HepG2 (cell line): ENCODE measurements around the gene P3H4. TPM values are rescaled to one million over a fixed set of nuclear protein-coding genes. Genes with fewer than 3 reads are reported as not detected.

Source experiments
- ATM ChIP-seq: fragments of 450-650 bp; IDR thresholded peaks from 2 replicates; pipeline ENCODE4 v1.7.1; 2017; ENCODE audit warnings: mild to moderate bottlenecking, borderline replicate concordance
- GABPA ChIP-seq, 2 experiments: IDR thresholded peaks; 2 replicates each; pipeline ENCODE4 v1.6.1; 2011 to 2016; ENCODE audit warnings: low read depth in 2 of 2, low read length in 1 of 2, missing biosample characterization in 1 of 2, missing genetic modification characterization in 1 of 2
- JUNB ChIP-seq: sonication (generic); formaldehyde crosslinking; IDR thresholded peaks from 2 replicates; pipeline ENCODE4 v1.8.0; 2022; ENCODE audit warnings: missing genetic modification reagents, mild to moderate bottlenecking, borderline replicate concordance
- MED8 ChIP-seq: sonication (generic); formaldehyde crosslinking; IDR thresholded peaks from 2 replicates; pipeline ENCODE4 v1.8.1; 2023; ENCODE audit warnings: mild to moderate bottlenecking, missing genetic modification reagents; ENCODE audit not compliant: insufficient replicate concordance
- PCBP1 ChIP-seq: fragments of 200-400 bp; formaldehyde crosslinking; IDR thresholded peaks from 2 replicates; pipeline ENCODE4 v1.6.1; 2017; ENCODE audit warnings: mild to moderate bottlenecking, low read depth, low read length, borderline replicate concordance
- PHF8 ChIP-seq: sonication (generic); formaldehyde crosslinking; IDR thresholded peaks from 2 replicates; pipeline ENCODE4 v1.5.0; 2020; ENCODE audit warnings: missing genetic modification reagents
- RFXANK ChIP-seq: IDR thresholded peaks from 2 replicates; pipeline ENCODE4 v1.6.1; 2016
- SETDB1 ChIP-seq: sonication (generic); formaldehyde crosslinking; IDR thresholded peaks from 2 replicates; pipeline ENCODE4 v1.5.1; 2020; ENCODE audit warnings: missing genetic modification reagents, mild to moderate bottlenecking, borderline replicate concordance
- U2AF2 ChIP-seq: fragments of 200-400 bp; formaldehyde crosslinking; IDR thresholded peaks from 2 replicates; pipeline ENCODE4 v1.6.1; 2017; ENCODE audit warnings: low read depth, mild to moderate bottlenecking, low read length
- ZNF383 ChIP-seq: sonication (generic); formaldehyde crosslinking; IDR thresholded peaks from 2 replicates; pipeline ENCODE4 v1.4.0; 2020; ENCODE audit warnings: missing genetic modification reagents, mild to moderate bottlenecking, borderline replicate concordance
- ZNF614 ChIP-seq: IDR thresholded peaks from 2 replicates; pipeline ENCODE4 v1.6.1; 2018; ENCODE audit warnings: missing biosample characterization, missing genetic modification reagents, inconsistent platforms, borderline replicate concordance
- ZNF660 ChIP-seq: sonication (generic); formaldehyde crosslinking; IDR thresholded peaks from 2 replicates; pipeline ENCODE4 v1.5.1; 2020; ENCODE audit warnings: mild to moderate bottlenecking, low read depth, missing genetic modification reagents, borderline replicate concordance
- polyA plus RNA-seq, 8 experiments: library from polyadenylated mRNA; depleted of rRNA in 3 of 8; stranded (reverse) in 7 of 8; unstranded in 1 of 8; fragments of >200 nt; fragmentation: Illumina TruSeq in 4 of 8; extraction: Trizol in 4 of 8; gene quantifications; 2 replicates each; pipeline versions ENCODE4 v1.2.1 to v1.2.3, GENCODE V29; 2011 to 2016; ENCODE audit warnings: low read depth in 4 of 8, missing spikeins in 1 of 8, mixed read lengths in 1 of 8; ENCODE audit not compliant: insufficient read depth in 1 of 8
- total RNA-seq, 5 experiments: library from RNA; depleted of rRNA; stranded (reverse); fragments of >200 nt; fragmentation: Illumina TruSeq; extraction: Trizol; gene quantifications; 2 replicates each; pipeline ENCODE4 v1.2.3, GENCODE V29; 2016; ENCODE audit warnings: low read depth in 1 of 5
- TF ChIP-seq, protein P1 (sequence below): sonication (generic); formaldehyde crosslinking; IDR thresholded peaks from 2 replicates; pipeline ENCODE4 v1.5.0; 2020; ENCODE audit warnings: mild to moderate bottlenecking, missing genetic modification reagents
- TF ChIP-seq, protein P2 (sequence below): sonication (generic); formaldehyde crosslinking; IDR thresholded peaks from 2 replicates; pipeline ENCODE4 v1.4.0; 2020; ENCODE audit warnings: missing genetic modification reagents
- TF ChIP-seq, protein P3 (sequence below): sonication (generic); formaldehyde crosslinking; conservative IDR thresholded peaks from 2 replicates; pipeline ENCODE4 v1.5.0; 2020; ENCODE audit warnings: missing genetic modification reagents
- TF ChIP-seq, protein P4 (sequence below): sonication (generic); formaldehyde crosslinking; IDR thresholded peaks from 2 replicates; pipeline ENCODE4 v1.5.0; 2020; ENCODE audit warnings: mild to moderate bottlenecking, missing genetic modification reagents
- TF ChIP-seq, protein P5 (sequence below): sonication (generic); formaldehyde crosslinking; conservative IDR thresholded peaks from 2 replicates; pipeline ENCODE4 v1.8.1; 2023; ENCODE audit warnings: missing genetic modification reagents

The P3H4 gene
- total and polyA plus RNA-seq, 2 of the 13 experiments (the other 11 are each of a cell fraction or from before 2014, with no cell fraction given), result 37.1 to 50.6 TPM

DNA sequence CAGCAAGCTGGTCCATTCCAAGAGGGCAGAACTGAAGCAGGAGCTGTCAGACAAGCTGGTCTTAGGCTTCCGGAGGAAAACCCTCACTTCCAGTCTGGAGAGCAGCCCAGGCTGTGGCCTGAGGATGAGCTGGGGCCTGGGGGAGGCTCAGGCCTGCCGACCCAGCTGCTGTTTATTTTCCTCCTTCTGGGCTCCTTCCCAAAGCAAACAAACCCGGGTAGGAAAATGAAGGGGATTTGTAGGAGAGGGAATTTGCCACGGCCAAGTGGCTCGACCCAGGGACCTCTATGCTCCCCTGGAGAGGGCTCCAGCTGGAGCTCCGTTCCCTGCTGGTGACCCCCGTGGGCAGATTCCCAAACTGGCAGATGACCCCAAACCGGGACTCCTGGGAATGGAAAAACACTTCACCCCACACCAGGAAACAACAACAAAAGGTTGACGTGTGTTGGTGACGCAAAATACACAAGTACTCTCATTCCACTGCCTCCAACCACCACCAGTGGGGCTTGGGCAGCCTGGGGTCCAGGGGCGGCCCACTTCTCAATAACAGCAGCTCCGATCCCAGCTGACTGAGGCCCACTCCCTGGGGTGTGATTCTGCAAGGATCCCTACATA, 34.1 kb downstream of the P3H4 start (continued):
- TF ChIP-seq, protein P1, sequence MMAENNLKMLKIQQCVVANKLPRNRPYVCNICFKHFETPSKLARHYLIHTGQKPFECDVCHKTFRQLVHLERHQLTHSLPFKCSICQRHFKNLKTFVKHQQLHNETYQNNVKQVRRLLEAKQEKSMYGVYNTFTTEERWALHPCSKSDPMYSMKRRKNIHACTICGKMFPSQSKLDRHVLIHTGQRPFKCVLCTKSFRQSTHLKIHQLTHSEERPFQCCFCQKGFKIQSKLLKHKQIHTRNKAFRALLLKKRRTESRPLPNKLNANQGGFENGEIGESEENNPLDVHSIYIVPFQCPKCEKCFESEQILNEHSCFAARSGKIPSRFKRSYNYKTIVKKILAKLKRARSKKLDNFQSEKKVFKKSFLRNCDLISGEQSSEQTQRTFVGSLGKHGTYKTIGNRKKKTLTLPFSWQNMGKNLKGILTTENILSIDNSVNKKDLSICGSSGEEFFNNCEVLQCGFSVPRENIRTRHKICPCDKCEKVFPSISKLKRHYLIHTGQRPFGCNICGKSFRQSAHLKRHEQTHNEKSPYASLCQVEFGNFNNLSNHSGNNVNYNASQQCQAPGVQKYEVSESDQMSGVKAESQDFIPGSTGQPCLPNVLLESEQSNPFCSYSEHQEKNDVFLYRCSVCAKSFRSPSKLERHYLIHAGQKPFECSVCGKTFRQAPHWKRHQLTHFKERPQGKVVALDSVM (CRISPR knock-in tag), result no peak
- TF ChIP-seq PHF8 (CRISPR knock-in tag), result peak; percentile 60; the same call in 1 of the 2 replicates
- no peak for TF ChIP-seq PCBP1
- no peak for TF ChIP-seq GABPA (IDR thresholded peaks at IDR 0.05; ENCODE audit: low read depth, low read length)
- 0 out of 2 replicates have a peak, but pooled peaks have one; percentile 42 for TF ChIP-seq GABPA (CRISPR knock-in tag; IDR thresholded peaks at IDR 0.05; ENCODE audit: low read depth)
- no peak for TF ChIP-seq RFXANK (CRISPR knock-in tag)
- no peak for TF ChIP-seq ATM
- TF ChIP-seq MED8 (CRISPR knock-in tag), result peak; percentile 63
- TF ChIP-seq ZNF660 (CRISPR knock-in tag), result no peak
- TF ChIP-seq, protein P2, sequence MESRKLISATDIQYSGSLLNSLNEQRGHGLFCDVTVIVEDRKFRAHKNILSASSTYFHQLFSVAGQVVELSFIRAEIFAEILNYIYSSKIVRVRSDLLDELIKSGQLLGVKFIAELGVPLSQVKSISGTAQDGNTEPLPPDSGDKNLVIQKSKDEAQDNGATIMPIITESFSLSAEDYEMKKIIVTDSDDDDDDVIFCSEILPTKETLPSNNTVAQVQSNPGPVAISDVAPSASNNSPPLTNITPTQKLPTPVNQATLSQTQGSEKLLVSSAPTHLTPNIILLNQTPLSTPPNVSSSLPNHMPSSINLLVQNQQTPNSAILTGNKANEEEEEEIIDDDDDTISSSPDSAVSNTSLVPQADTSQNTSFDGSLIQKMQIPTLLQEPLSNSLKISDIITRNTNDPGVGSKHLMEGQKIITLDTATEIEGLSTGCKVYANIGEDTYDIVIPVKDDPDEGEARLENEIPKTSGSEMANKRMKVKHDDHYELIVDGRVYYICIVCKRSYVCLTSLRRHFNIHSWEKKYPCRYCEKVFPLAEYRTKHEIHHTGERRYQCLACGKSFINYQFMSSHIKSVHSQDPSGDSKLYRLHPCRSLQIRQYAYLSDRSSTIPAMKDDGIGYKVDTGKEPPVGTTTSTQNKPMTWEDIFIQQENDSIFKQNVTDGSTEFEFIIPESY, result no peak
- TF ChIP-seq, protein P3, sequence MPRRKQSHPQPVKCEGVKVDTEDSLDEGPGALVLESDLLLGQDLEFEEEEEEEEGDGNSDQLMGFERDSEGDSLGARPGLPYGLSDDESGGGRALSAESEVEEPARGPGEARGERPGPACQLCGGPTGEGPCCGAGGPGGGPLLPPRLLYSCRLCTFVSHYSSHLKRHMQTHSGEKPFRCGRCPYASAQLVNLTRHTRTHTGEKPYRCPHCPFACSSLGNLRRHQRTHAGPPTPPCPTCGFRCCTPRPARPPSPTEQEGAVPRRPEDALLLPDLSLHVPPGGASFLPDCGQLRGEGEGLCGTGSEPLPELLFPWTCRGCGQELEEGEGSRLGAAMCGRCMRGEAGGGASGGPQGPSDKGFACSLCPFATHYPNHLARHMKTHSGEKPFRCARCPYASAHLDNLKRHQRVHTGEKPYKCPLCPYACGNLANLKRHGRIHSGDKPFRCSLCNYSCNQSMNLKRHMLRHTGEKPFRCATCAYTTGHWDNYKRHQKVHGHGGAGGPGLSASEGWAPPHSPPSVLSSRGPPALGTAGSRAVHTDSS, result no peak
- TF ChIP-seq, protein P4, sequence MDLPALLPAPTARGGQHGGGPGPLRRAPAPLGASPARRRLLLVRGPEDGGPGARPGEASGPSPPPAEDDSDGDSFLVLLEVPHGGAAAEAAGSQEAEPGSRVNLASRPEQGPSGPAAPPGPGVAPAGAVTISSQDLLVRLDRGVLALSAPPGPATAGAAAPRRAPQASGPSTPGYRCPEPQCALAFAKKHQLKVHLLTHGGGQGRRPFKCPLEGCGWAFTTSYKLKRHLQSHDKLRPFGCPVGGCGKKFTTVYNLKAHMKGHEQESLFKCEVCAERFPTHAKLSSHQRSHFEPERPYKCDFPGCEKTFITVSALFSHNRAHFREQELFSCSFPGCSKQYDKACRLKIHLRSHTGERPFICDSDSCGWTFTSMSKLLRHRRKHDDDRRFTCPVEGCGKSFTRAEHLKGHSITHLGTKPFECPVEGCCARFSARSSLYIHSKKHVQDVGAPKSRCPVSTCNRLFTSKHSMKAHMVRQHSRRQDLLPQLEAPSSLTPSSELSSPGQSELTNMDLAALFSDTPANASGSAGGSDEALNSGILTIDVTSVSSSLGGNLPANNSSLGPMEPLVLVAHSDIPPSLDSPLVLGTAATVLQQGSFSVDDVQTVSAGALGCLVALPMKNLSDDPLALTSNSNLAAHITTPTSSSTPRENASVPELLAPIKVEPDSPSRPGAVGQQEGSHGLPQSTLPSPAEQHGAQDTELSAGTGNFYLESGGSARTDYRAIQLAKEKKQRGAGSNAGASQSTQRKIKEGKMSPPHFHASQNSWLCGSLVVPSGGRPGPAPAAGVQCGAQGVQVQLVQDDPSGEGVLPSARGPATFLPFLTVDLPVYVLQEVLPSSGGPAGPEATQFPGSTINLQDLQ (CRISPR knock-in tag), result no peak
- no peak for TF ChIP-seq SETDB1 (CRISPR knock-in tag)
- TF ChIP-seq JUNB (CRISPR knock-in tag), result no peak
- TF ChIP-seq, protein P5, sequence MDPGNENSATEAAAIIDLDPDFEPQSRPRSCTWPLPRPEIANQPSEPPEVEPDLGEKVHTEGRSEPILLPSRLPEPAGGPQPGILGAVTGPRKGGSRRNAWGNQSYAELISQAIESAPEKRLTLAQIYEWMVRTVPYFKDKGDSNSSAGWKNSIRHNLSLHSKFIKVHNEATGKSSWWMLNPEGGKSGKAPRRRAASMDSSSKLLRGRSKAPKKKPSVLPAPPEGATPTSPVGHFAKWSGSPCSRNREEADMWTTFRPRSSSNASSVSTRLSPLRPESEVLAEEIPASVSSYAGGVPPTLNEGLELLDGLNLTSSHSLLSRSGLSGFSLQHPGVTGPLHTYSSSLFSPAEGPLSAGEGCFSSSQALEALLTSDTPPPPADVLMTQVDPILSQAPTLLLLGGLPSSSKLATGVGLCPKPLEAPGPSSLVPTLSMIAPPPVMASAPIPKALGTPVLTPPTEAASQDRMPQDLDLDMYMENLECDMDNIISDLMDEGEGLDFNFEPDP (CRISPR knock-in tag), result no peak
- peak; percentile 79; the same call in 1 of the 2 replicates for TF ChIP-seq ZNF614 (CRISPR knock-in tag)
- no peak for TF ChIP-seq ZNF383 (CRISPR knock-in tag)
- no peak for TF ChIP-seq U2AF2
